WTC11 (cell line): ENCODE results near the gene COBLL1. TPM values are rescaled to one million over a fixed set of nuclear protein-coding genes. Genes with fewer than 3 reads are reported as not detected.

Source experiments
- ATAC-seq: fragments of 200-7000 bp; cut with Tn5 transposase; 2 replicates; pipeline ENCODE4 v1.10.0; 2021; ENCODE audit warnings: mild to moderate bottlenecking, moderate library complexity
- CTCF ChIA-PET: fragments of 300-600 bp; sonication (Branson Sonifier 250); formaldehyde crosslinking; loops from one replicate; lab custom pipeline; 2021; ENCODE audit warnings: antibody characterized with exemption; lab: Charles Lee
- POLR2A ChIA-PET: fragments of 350-600 bp; sonication (Branson Sonifier 250); formaldehyde crosslinking; loops from one replicate; lab custom pipeline; 2021; ENCODE audit warnings: antibody characterized with exemption; lab: Charles Lee
- DNase-seq: peaks from one replicate; pipeline ENCODE4 v3.0.0; 2021; ENCODE audit warnings: low spot score
- H3K27ac Mint-ChIP-seq: 2 replicates; pipeline ENCODE4 v1.8.0; 2021; ENCODE audit warnings: mixed read lengths
- H3K27me3 Mint-ChIP-seq: 2 replicates; pipeline ENCODE4 v1.8.0; 2021; ENCODE audit warnings: low read depth, mild to moderate bottlenecking, moderate library complexity, mixed read lengths
- H3K36me3 Mint-ChIP-seq: 2 replicates; pipeline ENCODE4 v1.8.0; 2021; ENCODE audit warnings: mixed read lengths
- H3K4me1 Mint-ChIP-seq: 2 replicates; pipeline ENCODE4 v1.8.0; 2022; ENCODE audit warnings: mixed read lengths
- H3K4me3 Mint-ChIP-seq: 2 replicates; pipeline ENCODE4 v1.8.0; 2021; ENCODE audit warnings: mild to moderate bottlenecking, moderate library complexity, mixed read lengths
- H3K9me3 Mint-ChIP-seq: 2 replicates; pipeline ENCODE4 v1.8.0; 2021; ENCODE audit warnings: mixed read lengths
- CBFB ChIP-seq: sonication (generic); formaldehyde crosslinking; IDR thresholded peaks from 2 replicates; pipeline ENCODE4 v1.8.1; 2022; ENCODE audit warnings: mild to moderate bottlenecking, low read depth, missing genetic modification reagents
- IRF2 ChIP-seq: sonication (generic); formaldehyde crosslinking; IDR thresholded peaks from 2 replicates; pipeline ENCODE4 v1.8.0; 2022; ENCODE audit warnings: low read depth, missing genetic modification reagents, borderline replicate concordance
- JUN ChIP-seq: sonication (generic); formaldehyde crosslinking; IDR thresholded peaks from 2 replicates; pipeline ENCODE4 v1.8.0; 2023; ENCODE audit warnings: mild to moderate bottlenecking, missing genetic modification reagents
- SMAD4 ChIP-seq: sonication (generic); formaldehyde crosslinking; IDR thresholded peaks from 2 replicates; pipeline ENCODE4 v1.8.0; 2022; ENCODE audit warnings: mild to moderate bottlenecking, missing genetic modification reagents
- ZNF396 ChIP-seq: fragments of 250-450 bp; sonication (Bioruptor Pico); IDR thresholded peaks from 2 replicates; pipeline ENCODE4 v1.8.0; 2021; ENCODE audit warnings: mild to moderate bottlenecking, moderate library complexity, borderline replicate concordance
- total RNA-seq: library from RNA; stranded (reverse); gene quantifications from 3 replicates; pipeline ENCODE4 v1.2.3, GENCODE V29; 2021
- TF ChIP-seq, protein P1 (sequence below): fragments of 250-450 bp; sonication (Bioruptor Pico); IDR thresholded peaks from 2 replicates; pipeline ENCODE4 v2.1.2; 2022; ENCODE audit warnings: mild to moderate bottlenecking, moderate library complexity
- TF ChIP-seq, protein P2 (sequence below): sonication (generic); formaldehyde crosslinking; IDR thresholded peaks from 2 replicates; pipeline ENCODE4 v1.8.1; 2023; ENCODE audit warnings: mild to moderate bottlenecking, moderate library complexity, missing genetic modification reagents
- TF ChIP-seq, protein P3 (sequence below): fragments of 250-450 bp; sonication (Bioruptor Pico); IDR thresholded peaks from 2 replicates; pipeline ENCODE4 v1.9.0; 2021; ENCODE audit warnings: moderate library complexity, mild to moderate bottlenecking, inconsistent platforms, borderline replicate concordance
- TF ChIP-seq, protein P4 (sequence below): sonication (generic); formaldehyde crosslinking; IDR thresholded peaks from 2 replicates; pipeline ENCODE4 v1.8.1; 2023; ENCODE audit warnings: mild to moderate bottlenecking, missing genetic modification reagents, moderate library complexity
- TF ChIP-seq, protein P5 (sequence below): sonication (generic); formaldehyde crosslinking; IDR thresholded peaks from 2 replicates; pipeline ENCODE4 v1.8.0; 2023; ENCODE audit warnings: missing genetic modification reagents
- TF ChIP-seq, protein P6 (sequence below): sonication (generic); formaldehyde crosslinking; IDR thresholded peaks from 2 replicates; pipeline ENCODE4 v1.8.0; 2023; ENCODE audit warnings: missing genetic modification reagents, mild to moderate bottlenecking, borderline replicate concordance
- TF ChIP-seq, protein P7 (sequence below): sonication (generic); formaldehyde crosslinking; IDR thresholded peaks from 2 replicates; pipeline ENCODE4 v1.8.0; 2023; ENCODE audit warnings: mild to moderate bottlenecking, missing genetic modification reagents

The COBLL1 gene
- total RNA-seq, 1 experiment from 2014 or later = 5.8 TPM

DNA sequence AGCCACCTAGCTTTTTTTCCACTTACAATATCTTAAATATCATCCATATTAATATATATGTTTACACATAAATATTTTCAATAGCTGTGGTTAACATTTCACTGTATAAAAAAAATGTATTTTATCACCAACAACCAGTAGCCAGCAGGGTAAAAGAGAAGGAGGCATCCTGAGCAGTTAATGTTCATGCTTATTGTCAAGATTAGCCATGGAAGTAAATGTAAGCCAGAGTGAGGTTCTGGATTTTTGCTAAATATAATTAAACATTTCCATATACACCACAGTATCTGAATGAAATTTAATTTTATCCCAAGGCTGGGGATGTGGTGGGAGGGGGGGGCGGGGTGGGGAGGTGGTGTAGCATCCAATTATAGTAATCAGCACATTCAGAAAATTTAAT lies 140.1 kb downstream of the COBLL1 start:
- ATAC-seq (no peak), DNase-seq (no peak)
- CTCF ChIA-PET = no interaction called here
- H3K27ac Mint-ChIP-seq = no peak overlapping the region
- no peaks in the 10 kb centered on the region for H3K9me3 Mint-ChIP-seq
- no peaks in the 10 kb centered on the region for H3K4me1 Mint-ChIP-seq
- TF ChIP-seq, protein P1, sequence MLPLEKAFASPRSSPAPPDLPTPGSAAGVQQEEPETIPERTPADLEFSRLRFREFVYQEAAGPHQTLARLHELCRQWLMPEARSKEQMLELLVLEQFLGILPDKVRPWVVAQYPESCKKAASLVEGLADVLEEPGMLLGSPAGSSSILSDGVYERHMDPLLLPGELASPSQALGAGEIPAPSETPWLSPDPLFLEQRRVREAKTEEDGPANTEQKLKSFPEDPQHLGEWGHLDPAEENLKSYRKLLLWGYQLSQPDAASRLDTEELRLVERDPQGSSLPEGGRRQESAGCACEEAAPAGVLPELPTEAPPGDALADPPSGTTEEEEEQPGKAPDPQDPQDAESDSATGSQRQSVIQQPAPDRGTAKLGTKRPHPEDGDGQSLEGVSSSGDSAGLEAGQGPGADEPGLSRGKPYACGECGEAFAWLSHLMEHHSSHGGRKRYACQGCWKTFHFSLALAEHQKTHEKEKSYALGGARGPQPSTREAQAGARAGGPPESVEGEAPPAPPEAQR (CRISPR knock-in tag) = no peak
- TF ChIP-seq, protein P2, sequence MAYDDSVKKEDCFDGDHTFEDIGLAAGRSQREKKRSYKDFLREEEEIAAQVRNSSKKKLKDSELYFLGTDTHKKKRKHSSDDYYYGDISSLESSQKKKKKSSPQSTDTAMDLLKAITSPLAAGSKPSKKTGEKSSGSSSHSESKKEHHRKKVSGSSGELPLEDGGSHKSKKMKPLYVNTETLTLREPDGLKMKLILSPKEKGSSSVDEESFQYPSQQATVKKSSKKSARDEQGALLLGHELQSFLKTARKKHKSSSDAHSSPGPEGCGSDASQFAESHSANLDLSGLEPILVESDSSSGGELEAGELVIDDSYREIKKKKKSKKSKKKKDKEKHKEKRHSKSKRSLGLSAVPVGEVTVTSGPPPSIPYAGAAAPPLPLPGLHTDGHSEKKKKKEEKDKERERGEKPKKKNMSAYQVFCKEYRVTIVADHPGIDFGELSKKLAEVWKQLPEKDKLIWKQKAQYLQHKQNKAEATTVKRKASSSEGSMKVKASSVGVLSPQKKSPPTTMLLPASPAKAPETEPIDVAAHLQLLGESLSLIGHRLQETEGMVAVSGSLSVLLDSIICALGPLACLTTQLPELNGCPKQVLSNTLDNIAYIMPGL (CRISPR knock-in tag) = no peak
- TF ChIP-seq, protein P3, sequence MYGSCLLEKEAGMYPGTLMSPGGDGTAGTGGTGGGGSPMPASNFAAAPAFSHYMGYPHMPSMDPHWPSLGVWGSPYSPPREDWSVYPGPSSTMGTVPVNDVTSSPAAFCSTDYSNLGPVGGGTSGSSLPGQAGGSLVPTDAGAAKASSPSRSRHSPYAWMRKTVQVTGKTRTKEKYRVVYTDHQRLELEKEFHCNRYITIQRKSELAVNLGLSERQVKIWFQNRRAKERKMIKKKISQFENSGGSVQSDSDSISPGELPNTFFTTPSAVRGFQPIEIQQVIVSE (CRISPR knock-in tag) = no peak
- no peak for TF ChIP-seq CBFB (CRISPR knock-in tag)
- TF ChIP-seq, protein P4, sequence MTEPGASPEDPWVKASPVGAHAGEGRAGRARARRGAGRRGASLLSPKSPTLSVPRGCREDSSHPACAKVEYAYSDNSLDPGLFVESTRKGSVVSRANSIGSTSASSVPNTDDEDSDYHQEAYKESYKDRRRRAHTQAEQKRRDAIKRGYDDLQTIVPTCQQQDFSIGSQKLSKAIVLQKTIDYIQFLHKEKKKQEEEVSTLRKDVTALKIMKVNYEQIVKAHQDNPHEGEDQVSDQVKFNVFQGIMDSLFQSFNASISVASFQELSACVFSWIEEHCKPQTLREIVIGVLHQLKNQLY (CRISPR knock-in tag) = no peak
- H3K36me3 Mint-ChIP-seq = no peaks in the 10 kb centered on the region
- H3K4me3 Mint-ChIP-seq = no peak overlapping the region
- POLR2A ChIA-PET = no interaction called here
- H3K27me3 Mint-ChIP-seq = no peaks in the 10 kb centered on the region

DNA sequence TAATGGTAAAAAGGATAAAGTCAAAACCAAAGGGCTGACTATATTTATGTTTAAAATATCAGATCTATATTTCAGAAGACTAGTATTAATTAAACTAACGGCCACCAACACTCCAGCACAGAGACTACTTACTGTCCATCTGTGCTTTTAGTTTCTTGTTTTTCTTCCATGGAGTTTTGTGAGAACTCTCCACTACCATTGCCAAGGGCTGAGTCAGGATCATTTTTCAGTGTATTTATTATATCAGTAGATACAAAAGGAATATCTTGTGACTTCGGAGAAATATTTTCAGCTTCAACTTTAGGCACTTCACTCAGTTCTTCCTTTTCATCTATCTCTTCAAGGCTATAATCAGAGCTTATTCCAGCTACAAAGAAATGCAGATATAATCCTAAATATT lies 141.2 kb downstream of the COBLL1 start:
- ChIA-PET POLR2A (no interaction called here), CTCF (no interaction called here)
- Mint-ChIP-seq H3K4me1 (no peaks in the 10 kb centered on the region), H3K27me3 (no peaks in the 10 kb centered on the region), H3K4me3 (no peak overlapping the region), H3K36me3 (no peaks in the 10 kb centered on the region), H3K27ac (no peak overlapping the region), H3K9me3 (no peaks in the 10 kb centered on the region)
- TF ChIP-seq JUN (no peak), ZNF396 (CRISPR knock-in tag) (no peak), SMAD4 (no peak), IRF2 (CRISPR knock-in tag) (no peak)
- TF ChIP-seq, protein P5, sequence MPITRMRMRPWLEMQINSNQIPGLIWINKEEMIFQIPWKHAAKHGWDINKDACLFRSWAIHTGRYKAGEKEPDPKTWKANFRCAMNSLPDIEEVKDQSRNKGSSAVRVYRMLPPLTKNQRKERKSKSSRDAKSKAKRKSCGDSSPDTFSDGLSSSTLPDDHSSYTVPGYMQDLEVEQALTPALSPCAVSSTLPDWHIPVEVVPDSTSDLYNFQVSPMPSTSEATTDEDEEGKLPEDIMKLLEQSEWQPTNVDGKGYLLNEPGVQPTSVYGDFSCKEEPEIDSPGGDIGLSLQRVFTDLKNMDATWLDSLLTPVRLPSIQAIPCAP (CRISPR knock-in tag) = no peak
- TF ChIP-seq, protein P6, sequence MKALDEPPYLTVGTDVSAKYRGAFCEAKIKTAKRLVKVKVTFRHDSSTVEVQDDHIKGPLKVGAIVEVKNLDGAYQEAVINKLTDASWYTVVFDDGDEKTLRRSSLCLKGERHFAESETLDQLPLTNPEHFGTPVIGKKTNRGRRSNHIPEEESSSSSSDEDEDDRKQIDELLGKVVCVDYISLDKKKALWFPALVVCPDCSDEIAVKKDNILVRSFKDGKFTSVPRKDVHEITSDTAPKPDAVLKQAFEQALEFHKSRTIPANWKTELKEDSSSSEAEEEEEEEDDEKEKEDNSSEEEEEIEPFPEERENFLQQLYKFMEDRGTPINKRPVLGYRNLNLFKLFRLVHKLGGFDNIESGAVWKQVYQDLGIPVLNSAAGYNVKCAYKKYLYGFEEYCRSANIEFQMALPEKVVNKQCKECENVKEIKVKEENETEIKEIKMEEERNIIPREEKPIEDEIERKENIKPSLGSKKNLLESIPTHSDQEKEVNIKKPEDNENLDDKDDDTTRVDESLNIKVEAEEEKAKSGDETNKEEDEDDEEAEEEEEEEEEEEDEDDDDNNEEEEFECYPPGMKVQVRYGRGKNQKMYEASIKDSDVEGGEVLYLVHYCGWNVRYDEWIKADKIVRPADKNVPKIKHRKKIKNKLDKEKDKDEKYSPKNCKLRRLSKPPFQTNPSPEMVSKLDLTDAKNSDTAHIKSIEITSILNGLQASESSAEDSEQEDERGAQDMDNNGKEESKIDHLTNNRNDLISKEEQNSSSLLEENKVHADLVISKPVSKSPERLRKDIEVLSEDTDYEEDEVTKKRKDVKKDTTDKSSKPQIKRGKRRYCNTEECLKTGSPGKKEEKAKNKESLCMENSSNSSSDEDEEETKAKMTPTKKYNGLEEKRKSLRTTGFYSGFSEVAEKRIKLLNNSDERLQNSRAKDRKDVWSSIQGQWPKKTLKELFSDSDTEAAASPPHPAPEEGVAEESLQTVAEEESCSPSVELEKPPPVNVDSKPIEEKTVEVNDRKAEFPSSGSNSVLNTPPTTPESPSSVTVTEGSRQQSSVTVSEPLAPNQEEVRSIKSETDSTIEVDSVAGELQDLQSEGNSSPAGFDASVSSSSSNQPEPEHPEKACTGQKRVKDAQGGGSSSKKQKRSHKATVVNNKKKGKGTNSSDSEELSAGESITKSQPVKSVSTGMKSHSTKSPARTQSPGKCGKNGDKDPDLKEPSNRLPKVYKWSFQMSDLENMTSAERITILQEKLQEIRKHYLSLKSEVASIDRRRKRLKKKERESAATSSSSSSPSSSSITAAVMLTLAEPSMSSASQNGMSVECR (CRISPR knock-in tag) = no peak
- TF ChIP-seq, protein P7, sequence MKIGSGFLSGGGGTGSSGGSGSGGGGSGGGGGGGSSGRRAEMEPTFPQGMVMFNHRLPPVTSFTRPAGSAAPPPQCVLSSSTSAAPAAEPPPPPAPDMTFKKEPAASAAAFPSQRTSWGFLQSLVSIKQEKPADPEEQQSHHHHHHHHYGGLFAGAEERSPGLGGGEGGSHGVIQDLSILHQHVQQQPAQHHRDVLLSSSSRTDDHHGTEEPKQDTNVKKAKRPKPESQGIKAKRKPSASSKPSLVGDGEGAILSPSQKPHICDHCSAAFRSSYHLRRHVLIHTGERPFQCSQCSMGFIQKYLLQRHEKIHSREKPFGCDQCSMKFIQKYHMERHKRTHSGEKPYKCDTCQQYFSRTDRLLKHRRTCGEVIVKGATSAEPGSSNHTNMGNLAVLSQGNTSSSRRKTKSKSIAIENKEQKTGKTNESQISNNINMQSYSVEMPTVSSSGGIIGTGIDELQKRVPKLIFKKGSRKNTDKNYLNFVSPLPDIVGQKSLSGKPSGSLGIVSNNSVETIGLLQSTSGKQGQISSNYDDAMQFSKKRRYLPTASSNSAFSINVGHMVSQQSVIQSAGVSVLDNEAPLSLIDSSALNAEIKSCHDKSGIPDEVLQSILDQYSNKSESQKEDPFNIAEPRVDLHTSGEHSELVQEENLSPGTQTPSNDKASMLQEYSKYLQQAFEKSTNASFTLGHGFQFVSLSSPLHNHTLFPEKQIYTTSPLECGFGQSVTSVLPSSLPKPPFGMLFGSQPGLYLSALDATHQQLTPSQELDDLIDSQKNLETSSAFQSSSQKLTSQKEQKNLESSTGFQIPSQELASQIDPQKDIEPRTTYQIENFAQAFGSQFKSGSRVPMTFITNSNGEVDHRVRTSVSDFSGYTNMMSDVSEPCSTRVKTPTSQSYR = no peak
- ATAC-seq (no peak), DNase-seq (no peak)
